HS-5 (cell line): ENCODE measurements around the gene TENM3.
"Not testable (repeated sequence)": the region's sequence is repeated elsewhere in the genome, so short reads cannot be mapped to it uniquely, and the experiment has no call there.

Experiments
- DNase-seq: peaks from one replicate; pipeline ENCODE4 v3.0.0-alpha.2; 2012; ENCODE audit warnings: low read depth

Gene TENM3

DNA sequence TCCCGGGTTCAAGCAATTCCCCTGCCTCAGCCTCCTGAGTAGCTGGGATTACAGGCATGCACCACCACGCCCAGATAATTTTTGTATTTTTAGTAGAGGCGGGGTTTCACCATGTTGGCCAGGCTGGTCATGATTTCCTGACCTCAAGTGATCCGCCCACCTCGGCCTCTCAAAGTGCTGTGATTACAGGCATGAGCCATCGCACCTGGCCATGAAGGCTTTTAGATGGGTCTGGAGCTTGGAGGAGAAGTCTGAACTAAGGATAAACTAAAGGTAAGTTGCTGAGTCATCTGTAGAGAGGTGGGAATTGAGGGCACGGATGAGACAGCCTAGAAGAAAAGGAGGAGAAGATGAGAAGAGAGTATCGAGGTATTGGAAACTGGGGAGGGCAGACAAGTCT lies at the start of gene TENM3:
Gene TENM3, plus strand, starts transcription at position 199 of the 400 bp plus-strand sequence. CDS start 80,619 bp downstream, outside the sequence.
- DNase-seq = not testable (repeated sequence)

DNA sequence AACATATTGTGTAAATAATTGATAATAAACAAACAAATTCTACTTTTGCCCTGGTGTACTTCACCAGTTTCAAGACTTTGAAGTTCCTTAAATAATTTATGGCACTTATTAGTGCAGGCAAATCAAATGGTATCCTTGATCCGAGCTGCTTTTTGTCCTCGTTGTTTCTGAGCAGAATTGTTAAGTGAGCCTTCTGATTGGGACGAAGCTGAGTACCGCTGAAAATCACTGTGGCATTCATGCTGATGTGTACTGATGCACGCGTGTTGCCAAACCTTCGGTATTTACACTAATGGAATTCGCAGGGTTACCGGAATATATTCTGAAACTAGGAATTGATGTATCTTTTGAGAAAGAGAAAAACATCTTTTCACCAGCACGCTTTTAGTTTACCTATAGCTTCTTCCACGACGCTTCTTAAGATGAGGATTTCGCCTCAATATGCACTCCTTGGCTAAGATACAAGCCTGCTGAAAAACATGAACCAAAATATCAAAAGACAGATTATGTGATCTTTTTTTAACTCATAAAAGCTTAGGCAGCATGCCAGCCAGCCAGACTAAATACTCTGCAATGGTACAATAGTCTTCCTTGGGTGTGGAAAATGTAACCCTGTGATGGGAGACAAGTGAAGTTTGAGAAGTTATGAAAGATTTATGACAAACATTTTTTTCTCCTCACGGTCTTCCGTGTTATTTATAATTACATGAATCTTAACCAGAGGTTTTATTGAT lies 48.9 kb upstream of the TENM3 start:
- DNase-seq = no peak

DNA sequence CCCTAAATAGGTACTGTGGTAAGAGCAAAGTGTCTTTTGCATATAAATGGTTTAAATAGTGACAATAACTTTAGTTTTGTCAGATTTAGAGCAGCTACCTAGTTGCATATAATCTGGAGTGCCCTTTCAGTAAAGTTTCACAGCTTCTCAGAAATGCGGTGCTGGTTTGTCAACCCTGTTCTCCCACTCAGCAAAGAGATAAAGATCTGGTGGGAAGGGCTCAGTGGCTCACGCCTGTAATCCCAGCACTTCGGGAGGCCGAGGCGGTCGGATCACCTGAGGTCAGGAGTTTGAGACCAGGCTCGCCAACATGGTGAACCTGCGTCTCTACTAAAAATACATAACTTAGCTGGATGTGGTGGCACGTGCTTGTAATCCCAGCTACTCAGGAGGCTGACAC lies 45.6 kb upstream of the TENM3 start:
- no peak for DNase-seq

DNA sequence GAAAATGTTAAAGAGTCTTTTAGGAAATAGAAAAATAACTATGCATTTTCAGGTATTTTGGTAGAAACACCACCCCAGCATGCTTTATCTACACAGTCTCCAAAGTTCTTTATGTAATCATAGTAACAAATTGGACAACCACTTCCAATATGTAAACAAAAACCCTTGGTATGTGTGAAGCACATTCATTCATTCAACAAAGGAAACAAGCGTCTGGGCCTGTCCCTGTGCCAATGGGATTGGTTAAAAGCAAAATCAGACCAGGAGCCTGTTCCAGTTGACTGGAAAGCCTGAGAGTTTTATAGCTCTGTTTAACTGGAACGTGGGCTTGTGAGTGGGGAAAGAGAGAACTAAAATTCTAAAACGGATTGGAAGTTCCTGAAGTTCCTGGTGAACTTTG lies 41.3 kb upstream of the TENM3 start:
- DNase-seq = no peak

DNA sequence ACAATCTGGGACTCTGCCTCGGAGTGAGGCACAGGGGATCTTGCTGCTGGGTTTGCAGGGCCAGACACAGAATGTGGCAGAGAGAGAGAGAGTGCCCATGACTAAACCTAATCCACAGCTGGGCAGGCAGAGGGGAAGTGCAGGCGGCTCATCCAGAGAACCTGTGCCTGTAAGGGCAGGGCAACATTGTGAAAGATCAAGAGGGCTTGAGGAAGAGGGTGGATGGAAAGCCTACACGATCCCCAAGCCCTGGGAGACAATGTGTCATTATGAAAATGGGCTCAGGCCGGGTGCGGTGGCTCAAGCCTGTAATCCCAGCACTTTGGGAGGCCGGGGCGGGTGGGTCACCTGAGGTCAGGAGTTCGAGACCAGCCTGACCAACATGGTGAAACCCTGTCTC lies 40.6 kb upstream of the TENM3 start:
- no peak for DNase-seq

DNA sequence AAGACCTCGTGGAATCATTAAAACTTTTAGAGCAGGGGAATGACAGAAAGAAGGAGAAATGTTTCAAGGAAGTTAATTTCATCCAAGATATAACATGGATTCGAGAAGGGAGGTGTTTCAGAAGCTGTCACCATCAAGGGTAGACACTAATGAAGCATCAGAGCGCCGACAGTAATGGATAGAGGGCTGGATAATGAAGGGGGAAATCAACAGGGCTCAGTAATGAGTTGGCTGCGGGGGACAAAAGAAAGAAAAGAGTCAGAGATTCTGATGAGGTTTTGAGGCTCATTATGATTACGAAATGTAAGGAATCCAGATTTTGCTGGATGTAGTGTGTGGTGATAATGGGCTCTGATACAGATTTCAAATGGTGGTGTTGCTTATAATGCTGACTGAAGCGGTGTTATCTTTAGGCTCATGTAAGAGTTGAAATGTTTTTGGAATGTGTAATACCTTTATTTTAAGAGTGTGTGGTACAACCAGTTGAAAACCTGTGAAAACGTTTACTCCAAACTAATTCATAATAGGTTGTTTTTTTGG lies 39.3 kb upstream of the TENM3 start:
- DNase-seq = no peak

DNA sequence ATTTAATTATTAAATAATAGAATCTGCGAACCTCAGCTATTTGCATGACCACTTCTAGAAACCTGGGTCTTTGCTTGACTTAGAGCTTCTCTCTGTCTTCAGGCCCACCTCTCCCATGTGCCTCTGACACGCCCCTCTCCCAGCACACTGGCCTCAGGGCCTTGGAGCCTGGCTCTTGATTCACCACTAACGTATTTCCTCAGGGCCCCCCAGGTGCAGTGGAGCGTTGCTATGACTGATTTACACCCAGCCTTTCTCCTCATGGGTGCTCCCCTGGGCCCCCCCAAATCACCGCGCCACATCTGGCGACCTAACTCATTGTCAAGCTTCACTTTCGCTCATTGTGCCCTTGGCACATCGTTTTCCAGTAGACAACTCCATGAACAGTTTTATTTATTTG lies 37.9 kb upstream of the TENM3 start:
- no peak for DNase-seq

DNA sequence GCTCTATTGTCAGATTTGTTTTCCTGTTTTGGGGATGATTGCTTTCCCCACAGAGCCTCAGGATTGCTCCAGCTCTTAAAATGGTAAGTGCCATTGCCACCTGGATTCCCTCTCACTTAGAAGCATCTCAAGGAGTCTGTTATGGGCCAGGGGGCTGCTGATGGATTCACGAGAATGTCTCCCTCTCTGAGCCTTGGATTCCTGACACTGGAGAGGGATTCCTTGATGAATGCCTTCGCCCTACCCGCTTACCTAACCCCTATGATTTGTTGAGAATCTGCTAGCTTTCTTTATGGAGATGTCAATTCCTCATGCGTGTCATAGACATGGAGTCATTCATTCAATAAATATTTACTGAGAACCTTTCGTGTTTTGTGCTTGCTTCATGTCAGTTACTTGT lies 36.9 kb upstream of the TENM3 start:
- no peak for DNase-seq

DNA sequence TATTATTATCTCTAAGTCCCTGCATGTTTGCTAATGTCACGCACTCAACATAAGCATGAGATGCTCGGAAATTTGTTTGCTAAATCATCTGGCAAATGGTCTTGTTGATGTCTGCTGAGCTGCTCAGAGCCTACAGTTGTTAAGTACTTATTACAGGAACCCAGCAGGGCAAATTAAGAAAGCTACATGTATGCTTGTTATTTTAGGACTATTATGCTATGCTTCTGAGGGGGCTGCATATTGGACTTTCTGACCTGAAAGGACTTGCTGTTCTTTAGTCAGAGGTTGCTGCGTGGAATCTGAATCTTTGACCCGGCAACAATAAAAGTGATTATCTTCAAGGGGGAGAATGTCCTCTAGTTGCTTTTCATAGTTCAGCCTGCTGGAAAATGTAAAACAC lies 36.3 kb upstream of the TENM3 start:
- DNase-seq = no peak

DNA sequence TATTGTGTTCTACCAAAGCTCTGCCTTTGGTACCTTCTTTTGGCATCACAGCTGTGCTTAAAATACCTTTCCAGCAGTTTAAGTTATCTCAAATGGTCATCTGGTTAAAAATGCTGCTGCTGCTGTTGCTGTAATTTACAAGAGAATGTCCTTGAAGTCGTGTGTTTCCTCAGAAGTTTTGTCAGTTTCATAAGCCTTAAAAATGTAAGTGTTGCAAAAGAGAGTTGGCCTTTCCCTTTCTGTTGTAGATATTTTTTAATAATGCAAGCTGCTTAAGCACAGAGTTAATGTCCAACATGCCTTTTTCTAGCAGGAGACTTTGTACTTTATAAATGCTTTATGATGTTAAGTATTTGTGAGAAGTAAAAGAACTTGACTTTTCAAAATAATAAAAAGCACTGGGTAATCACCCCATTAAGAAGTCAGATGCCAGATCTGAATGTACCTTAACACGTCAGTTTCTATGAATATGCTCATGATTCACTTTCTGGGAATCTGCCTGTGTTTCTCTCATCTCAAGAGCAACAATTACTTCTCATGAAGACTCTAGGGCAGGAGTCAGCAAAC lies 35.3 kb upstream of the TENM3 start:
- DNase-seq = peak; percentile 68

DNA sequence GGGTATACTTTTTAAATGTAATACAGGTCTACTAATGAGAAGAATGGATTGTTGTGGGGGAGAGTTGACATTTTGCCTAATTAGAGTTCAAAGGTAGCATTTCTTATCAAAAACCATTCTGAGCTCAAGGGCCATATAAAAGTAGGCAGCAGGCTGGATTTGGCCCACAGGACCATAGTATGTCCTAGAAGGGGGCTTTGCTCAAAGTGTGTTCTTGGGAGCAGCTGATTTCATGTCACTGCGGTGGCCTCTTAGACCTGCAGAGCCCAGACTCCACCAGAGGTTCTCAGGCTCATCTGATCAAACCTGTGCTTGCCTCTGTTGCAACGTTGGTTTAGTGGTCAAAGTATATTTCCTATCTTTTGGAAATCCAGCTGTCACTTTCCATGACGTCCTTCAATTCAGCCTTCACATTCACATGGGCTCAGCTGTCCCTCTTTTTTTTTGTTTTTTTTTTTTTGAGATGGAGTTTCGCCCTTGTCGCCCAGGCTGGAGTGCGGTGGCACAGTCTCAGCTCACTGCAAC lies 34.6 kb upstream of the TENM3 start:
- no peak for DNase-seq

DNA sequence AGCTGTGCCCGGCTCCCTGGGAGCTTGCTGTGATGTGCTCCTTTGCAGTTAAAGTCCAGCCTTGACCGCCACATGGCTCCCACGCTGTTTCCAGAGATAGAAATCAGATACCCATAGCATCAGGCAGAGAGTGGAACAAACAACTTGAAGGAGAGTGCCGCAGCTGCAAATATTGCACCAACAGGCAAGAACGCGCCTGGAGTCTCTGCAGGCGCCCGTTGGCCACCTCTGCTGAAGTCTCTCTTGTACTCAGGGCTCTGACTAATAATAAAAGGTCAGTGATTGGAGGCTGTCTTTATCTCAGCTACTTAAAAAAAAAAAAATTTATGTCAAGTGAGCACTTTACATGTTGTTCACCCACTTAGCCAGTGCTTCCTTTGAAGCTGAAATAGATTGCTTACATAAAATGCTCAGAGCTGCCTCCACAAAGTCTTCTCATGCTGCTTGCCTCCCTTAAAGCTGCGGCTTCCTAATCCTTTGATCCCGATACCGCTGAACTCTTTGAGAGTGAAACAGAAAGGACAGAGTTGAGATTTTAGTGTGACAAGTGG lies 30.9 kb upstream of the TENM3 start:
- no peak for DNase-seq

DNA sequence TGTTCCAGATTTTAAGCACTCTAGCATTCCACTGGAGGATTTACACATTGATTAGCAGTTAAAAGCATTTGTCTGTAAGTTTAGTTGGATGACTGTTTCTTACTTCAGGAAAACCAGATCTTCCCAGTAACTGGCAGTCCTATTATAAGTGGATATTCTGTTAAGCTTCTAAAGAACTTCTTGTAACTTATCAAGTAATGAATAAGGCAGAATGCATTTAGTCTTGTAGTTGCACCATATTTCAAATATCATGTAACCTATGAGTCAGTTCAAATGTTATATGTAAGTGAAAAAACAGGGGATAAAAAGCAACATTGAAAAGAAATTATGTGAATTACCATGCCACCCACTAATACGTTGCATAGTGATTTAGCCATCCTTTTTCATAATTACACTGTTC lies 30.2 kb upstream of the TENM3 start:
- no peak for DNase-seq

DNA sequence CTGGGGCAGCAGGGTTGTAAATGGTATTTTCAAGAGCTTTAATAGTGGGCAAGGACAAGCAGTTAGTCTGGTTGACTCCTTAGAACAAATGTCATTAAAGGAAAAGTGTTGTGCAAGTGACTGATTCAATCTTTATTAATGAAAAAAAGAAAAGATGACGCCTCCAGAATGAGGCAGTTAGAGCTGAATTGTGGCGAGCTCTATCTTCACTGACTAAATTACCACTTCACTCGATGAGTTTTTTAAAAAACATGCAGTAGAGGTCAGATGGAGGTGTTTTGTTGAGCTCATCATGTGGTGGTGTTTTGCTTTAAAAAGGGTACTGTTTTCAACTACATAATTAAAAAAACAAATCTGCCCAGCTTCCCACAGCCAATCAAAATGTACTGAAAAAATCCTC lies 28.1 kb upstream of the TENM3 start:
- no peak for DNase-seq

DNA sequence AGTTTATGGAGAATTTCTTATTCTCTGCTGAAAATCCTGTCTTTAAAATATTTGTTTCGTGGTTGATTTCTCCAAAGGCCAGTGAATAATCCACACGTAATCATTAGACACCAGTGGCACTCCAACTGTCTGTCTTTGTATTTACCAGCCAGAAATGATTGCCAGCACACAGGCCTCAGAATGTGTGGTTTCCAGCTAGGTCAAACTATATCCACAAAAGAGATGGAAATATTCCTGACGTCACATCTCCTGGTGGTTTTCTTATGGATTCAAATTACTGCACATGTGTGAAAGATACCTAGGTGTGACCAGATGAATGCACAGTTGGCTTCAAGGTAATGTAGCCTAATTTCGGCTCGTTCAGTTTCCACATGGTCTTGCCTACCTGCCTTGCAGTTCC lies 27.2 kb upstream of the TENM3 start:
- DNase-seq = no peak

DNA sequence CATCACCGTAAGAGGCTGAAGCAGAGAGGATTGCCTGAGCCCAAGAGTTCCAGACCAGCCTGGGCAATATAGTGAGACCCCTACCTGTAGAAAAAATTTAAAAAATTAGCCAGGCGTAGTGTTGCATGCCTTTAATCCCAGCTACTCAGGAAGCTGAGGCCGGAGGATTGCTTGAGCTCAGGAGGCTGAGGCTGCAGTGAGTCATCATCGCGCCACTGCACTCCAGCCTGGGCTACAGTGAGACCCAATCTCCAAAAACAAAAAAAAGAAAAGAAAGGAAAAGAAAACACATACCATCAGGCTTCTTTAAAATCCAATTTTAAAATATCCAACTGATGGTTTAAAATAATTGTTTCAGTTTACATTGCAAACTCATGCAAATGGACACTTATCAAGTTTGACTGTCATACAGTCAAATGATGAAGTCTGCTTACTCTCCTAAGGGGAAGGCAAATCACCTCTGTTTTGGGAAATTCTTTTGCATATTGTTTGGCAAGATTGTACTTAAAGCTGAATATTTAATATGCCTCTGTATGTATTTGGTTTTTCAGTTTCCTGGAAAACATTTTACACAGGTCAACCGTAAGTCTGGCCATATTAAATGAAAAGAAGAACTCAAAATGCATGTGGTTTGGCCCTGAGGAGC lies 23.7 kb upstream of the TENM3 start:
- no peak for DNase-seq

DNA sequence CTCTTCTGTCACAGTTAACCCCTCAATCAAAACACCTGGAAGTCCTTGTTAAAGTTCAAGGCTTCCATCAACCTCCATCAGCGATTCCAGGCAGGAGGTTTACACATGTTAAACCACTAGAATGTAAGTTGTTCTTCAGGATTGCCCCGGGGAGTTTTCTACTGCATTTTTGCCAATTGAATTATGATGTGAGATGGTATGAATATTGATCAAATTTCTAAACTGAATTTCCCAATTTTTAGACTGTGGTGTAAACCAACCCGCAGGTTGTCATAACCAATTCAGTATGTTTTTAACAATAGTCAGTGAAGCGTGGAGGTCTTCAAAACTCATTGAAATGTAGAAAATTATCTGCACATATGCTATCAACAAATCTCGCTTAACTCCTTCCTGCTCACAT lies 21.2 kb upstream of the TENM3 start:
- DNase-seq = no peak

DNA sequence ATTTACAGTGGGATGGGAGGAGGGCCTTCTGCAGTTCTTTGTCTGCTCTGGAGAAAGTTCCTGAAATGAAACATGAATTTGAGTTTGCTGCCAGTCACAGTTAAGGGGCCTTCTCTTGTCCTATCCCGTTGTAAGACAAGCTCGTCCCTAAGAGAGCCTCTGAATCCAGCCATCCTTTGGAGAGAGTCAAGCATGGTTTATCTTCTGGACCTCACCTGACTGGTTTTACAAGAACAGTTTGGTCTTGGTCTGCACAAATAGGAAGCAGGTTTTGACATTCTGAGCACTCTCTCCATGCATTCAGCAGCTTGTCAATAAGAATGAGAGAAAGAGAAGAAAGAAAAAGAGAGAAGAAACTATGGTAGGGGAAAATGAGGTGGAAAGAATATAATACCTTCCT lies 20.4 kb upstream of the TENM3 start:
- DNase-seq = no peak

DNA sequence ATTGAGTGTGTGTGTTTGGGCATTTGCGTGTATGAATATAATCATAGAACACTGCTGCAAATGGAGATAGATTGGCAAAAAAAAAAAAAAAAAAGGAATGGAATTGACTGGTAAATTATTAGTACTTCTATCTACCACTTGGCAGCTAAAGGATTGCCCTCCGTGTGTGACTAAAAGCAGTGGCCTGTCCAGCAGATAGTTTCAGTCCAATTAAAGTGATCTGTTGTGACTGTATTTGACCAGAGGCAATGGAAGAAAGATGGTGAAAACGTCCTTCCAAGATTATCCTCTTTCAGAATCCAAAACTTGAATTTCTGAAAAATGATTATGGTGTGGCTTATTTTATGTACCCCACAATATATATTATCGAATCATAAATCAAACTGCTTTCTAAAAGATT lies 19.5 kb upstream of the TENM3 start:
- no peak for DNase-seq

DNA sequence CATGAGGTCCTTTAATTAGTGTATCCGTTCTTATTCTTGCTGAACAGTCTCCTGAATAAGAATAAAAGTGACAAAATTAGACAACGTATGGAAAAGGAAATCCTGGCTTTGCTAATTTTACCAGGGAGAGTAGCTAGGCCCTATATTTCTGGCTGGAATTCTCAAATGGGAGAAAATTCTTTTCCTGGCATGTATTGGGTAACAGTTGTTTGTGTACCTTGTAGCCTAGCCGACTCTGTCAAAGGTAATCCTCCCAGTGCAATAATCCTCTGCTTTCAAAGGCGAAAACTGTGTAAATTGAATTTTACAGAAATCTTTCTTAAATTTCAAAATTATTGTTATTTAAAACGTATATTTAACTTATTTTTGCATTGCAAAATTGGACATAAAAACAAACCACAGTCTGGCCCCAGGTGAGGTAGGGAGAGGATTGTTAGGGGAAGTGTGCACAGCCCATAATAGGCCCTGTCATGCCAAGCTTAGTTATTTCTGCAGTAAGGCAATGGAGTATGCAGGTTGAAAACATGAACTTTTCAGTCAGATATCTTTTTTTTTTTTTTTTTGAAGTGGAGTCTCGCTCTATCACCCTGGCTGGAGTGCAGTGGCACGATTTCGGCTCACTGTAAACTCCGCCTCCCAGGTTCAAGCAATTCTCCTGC lies 18.9 kb upstream of the TENM3 start:
- no peak for DNase-seq

DNA sequence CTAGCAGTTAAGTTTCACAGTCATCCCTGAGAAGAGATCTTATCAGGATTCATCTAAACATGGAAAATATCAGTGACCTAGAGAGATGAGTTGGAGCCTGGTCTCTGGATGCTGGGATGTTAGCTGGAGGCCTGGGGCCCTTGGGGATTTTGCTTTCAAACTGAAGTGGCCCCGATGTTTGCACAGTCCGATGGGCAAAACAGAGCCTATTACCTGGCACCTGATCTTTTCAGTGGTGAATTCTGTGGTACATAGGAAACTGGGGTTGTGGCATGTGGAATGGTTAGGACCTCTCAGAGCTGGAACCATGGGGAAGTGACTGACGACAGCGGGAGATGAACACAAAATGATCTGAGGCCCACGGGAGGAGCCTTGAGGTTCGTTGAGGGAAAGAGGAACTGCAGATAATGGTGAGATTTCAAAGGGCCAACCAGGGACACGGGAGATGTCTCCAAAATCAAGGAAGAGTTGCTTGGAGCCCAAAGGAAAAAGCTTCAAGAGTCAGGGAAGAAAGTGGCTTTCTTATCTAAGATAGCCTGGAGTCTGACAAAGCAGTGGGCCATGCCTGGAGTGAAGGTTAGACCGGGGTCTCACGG lies 17.8 kb upstream of the TENM3 start:
- no peak for DNase-seq

DNA sequence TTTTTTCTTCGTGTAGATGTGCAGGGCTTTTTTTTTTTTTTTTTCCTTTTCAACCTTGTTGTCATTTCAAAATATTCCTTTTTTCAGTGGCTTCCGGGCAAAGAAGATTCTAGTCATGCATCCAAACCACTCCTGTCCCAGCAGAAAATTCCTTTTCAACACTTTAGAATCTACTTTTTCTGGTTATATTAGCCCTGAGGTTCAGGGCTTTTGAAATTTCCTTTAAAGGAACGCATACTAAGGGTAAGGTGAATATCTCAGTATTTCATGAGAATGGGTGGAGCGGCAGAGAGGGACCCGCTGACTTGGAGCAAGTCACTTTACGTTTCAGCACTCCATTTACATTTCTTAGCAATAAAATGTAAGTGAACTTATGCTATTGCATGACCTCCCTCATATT lies 15.6 kb upstream of the TENM3 start:
- no peak for DNase-seq
